ENCODE measurements around the gene STRN4. TPM values are rescaled to one million over a fixed set of nuclear protein-coding genes. Genes with fewer than 3 reads are reported as not detected.

Gene STRN4
- total and polyA plus RNA-seq, 2 donors (not counting 1 experiment from before 2014, with no cell fraction given), result 111 to 112 TPM

DNA sequence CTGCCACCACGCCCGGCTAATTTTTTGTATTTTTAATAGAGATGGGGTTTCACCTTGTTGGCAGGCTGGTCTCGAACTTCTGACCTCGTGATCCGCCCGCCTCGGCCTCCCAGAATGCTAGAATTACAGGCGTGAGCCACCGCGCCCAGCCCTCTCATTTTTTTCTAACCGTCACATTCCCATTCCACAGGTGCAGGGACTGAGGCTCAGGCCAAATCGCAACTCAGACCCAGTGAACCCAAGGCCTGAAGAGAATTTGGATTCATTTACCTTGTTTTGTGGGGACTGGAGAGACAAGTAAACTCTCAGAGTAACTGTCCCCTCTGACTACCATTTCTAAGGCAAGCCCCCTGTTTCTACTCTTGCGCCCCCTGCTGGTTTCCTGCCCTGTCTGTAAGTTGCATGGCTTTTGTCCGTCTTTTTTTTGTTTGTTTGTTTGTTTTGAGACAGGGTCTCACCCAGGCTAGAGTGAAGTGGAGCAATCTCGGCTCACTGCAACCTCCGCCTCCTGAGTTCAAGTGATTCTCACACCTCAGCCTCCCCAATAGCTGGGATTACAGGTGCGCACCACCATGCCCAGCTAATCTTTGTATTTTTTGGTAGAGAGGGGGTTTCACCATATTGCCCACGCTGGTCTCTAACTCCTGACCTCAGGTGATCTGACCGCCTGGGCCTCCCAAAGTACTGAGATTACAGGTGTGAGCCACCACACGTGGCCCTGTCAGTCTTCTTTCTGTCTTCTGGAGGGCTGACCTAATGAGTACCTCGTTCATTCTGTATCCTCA lies 2.3 kb upstream of the STRN4 start:
- no peak for ATAC-seq (ENCODE audit: low read depth)
- peaks cover 0 to 4% of the 10 kb centered on the region in 2 experiments for H3K36me3 ChIP-seq (replicated peaks in 1 of 2; ENCODE audit: control extremely low read depth in 1 of 2, control insufficient read depth in 1 of 2, extremely low read depth in 1 of 2, insufficient read depth in 2 of 2, low read length in 1 of 2)
- CTCF ChIA-PET, result interaction anchor here (0.5 to 4.7 kb wide), 26 partner anchors 7 to 398 kb away, joined by 3 to 51 read pairs (median 4); partner anchors contain the start of genes CALM3 and SLC1A5
- no peaks in the 10 kb centered on the region for H3K9me3 ChIP-seq (ENCODE audit: control extremely low read depth in 1 of 3, control insufficient read depth in 2 of 3, insufficient read depth in 1 of 3, low read length in 2 of 3)
- no peak overlapping the region for H3K27ac ChIP-seq (ENCODE audit: low read length in 2 of 2)
- H4K20me1 ChIP-seq (ENCODE audit: control insufficient read depth, insufficient read depth, low read length, poor library complexity, severe bottlenecking), result peaks cover 34% of the 10 kb centered on the region
- POLR2A ChIA-PET, result interaction anchor here (0.6 kb wide), 2 partner anchors 25 to 47 kb away, joined by 5 to 7 read pairs; no protein-coding TSS in a partner anchor
- intact Hi-C loops (cut with micrococcal nuclease), result loop anchor here (1.0 to 5.0 kb wide), 3 partner anchors 39 to 219 kb away; partner anchors contain the start of gene SLC1A5
- no peaks in the 10 kb centered on the region for H3K27me3 ChIP-seq (replicated peaks in 1 of 4; ENCODE audit: control extremely low read depth in 1 of 4, control insufficient read depth in 3 of 4, insufficient read depth in 4 of 4, low read length in 3 of 4)
- TF ChIP-seq, protein P1, sequence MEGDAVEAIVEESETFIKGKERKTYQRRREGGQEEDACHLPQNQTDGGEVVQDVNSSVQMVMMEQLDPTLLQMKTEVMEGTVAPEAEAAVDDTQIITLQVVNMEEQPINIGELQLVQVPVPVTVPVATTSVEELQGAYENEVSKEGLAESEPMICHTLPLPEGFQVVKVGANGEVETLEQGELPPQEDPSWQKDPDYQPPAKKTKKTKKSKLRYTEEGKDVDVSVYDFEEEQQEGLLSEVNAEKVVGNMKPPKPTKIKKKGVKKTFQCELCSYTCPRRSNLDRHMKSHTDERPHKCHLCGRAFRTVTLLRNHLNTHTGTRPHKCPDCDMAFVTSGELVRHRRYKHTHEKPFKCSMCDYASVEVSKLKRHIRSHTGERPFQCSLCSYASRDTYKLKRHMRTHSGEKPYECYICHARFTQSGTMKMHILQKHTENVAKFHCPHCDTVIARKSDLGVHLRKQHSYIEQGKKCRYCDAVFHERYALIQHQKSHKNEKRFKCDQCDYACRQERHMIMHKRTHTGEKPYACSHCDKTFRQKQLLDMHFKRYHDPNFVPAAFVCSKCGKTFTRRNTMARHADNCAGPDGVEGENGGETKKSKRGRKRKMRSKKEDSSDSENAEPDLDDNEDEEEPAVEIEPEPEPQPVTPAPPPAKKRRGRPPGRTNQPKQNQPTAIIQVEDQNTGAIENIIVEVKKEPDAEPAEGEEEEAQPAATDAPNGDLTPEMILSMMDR (IDR thresholded peaks at IDR 0.05), result peak; percentile 75
- TF ChIP-seq EZH2 (IDR thresholded peaks at IDR 0.05; ENCODE audit: borderline replicate concordance, insufficient read depth, low read depth, low read length, poor library complexity, severe bottlenecking), result no peak
- H3K4me3 ChIP-seq (ENCODE audit: control extremely low read depth in 1 of 5, extremely low read depth in 1 of 5, insufficient read depth in 1 of 5, low read depth in 2 of 5, low read length in 4 of 5), result no peak overlapping the region
- H3K9me3 Mint-ChIP-seq (ENCODE audit: insufficient read depth), result no peaks in the 10 kb centered on the region
- no peak overlapping the region for H3K4me2 ChIP-seq (replicated peaks; ENCODE audit: low read depth, low read length, poor library complexity, severe bottlenecking)
- H3K27me3 Mint-ChIP-seq, result no peaks in the 10 kb centered on the region
- peaks cover 34% of the 10 kb centered on the region for H3K79me2 ChIP-seq (ENCODE audit: control insufficient read depth, insufficient read depth, low read length)
- no peak overlapping the region for H3K9ac ChIP-seq (ENCODE audit: low read length)
- H2AFZ ChIP-seq (ENCODE audit: insufficient read depth, low read depth, low read length, poor library complexity, severe bottlenecking), result no peak overlapping the region
- peak overlapping the region; percentile 52 for H3K4me3 Mint-ChIP-seq
- H3K27ac Mint-ChIP-seq, result peak overlapping the region; percentile 65
- 99% methylated on average over 10 of the region's 21 CpGs for WGBS (ENCODE audit: insufficient coverage)
- H3K4me1 Mint-ChIP-seq, result peaks cover 42% of the 10 kb centered on the region
- peak; percentile 74 for DNase-seq
- peaks cover 15 to 31% of the 10 kb centered on the region in 2 donors for H3K4me1 ChIP-seq (ENCODE audit: control insufficient read depth in 2 of 2, insufficient read depth in 2 of 2, low read length in 2 of 2)
